Measurements from ENCODE around the gene IFNL4.

- no peak for TF ChIP-seq POLR2A (IDR thresholded peaks at IDR 0.05)
- no peak for TF ChIP-seq CTCF (IDR thresholded peaks at IDR 0.05)
- TF ChIP-seq POLR2AphosphoS5 (IDR thresholded peaks at IDR 0.05) = no peak
- no peak for TF ChIP-seq EP300 (IDR thresholded peaks at IDR 0.05; ENCODE audit: low read depth)
Measured at GRCh38 chr19:39232708-39233107, 15.9 kb downstream of the IFNL4 start.

Data from transverse colon (tissue), 4 donors.